HG03066 (cell line): ENCODE data around the gene SOX3.

Source experiments
- ATAC-seq: cut with Tn5 transposase; IDR thresholded peaks from one replicate; pipeline ENCODE4 v1.9.1; 2021; ENCODE audit warnings: low read depth; ENCODE audit not compliant: unreplicated experiment

The SOX3 gene

GRCh38 chrX:140504371-140505324, at the start of gene SOX3:
Gene SOX3 (minus strand): TSS chrX:140505069. CDS start chrX:140505060, 9 bp downstream.
- no peak for ATAC-seq

GRCh38 chrX:140548985-140549384, 44.1 kb upstream of the SOX3 start:
- no peak for ATAC-seq

GRCh38 chrX:140526171-140526570, 21.3 kb upstream of the SOX3 start:
- ATAC-seq: no peak

DNA sequence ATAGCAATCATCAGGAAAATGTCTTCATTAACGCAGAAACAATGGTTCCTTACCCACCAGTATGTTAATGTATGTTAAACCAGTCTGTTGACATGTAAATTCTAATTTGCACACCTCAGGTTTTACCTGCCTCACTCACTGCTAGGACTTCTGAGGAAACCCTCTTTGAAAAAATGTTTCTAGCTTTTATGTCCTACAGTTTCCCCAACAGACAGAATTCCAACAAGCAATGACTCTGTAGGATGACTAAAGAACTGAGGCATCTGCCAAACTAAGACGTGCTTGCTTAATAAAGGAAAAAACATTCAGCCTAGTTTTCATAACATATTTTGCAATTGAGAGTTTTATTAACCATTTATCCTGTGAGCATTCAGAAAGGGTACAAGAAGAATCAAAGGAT, 20.6 kb upstream of the SOX3 start:
- no peak for ATAC-seq

DNA sequence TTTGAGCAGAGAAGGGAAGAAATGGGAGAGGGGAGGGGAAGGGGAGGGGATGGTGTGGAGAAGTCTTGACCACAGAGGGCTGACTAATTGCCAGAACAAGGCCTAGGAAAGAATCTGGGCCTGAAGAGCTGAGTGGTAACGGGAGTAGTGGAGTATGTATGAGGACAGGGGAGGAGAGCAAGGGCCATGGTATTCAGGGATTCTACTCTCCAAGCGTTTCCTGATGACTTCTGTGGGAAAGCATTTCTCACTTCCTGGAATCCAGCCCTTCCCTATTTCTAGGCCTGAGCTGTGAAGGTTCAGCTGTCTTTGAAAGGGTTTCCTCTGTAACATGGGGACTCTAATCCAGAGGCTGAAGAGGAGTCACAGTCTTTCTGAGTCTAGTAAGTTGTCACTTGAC, 19.7 kb upstream of the SOX3 start:
- ATAC-seq: no peak

GRCh38 chrX:140521393-140521792, 16.5 kb upstream of the SOX3 start:
- no peak for ATAC-seq

DNA sequence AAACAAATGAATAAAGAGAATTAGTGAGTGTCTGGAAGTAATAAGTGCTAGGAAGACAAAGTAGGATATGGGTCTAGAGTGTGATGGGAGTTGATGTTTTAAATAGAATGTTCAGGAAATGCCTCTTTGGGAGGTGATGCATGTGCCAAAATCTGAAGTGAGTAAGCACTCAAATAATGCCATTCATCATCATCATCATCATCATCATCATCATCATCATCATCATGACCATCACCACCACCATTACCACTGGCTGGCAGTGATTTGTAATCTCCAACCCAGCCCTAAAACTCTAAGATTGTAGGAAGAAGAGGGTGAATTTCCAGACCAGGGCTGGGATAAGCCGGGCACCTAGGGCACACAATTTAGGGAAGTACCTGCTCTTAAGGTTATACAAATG, 9.7 kb upstream of the SOX3 start:
- ATAC-seq: no peak

DNA sequence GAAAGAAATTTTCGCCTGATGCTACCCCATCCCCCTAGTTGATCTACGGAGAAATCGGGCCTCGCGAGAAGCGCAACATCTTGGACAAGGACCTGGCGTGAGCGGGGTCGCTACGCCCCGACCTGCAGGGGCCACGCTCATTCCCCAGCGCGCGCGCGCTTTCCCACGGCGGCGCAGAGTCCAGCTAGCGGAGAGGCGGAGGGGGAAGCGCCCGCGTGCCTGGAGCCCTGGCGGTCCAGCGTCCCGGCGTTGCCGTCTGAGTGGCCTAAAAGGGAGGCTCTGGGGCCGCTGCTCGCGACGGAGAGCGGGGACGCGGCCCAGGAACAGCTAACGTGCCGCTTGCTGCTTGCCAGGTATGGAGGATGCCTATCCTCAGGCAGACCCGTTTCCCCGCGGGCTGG, 6.0 kb upstream of the SOX3 start:
- ATAC-seq: no peak

DNA sequence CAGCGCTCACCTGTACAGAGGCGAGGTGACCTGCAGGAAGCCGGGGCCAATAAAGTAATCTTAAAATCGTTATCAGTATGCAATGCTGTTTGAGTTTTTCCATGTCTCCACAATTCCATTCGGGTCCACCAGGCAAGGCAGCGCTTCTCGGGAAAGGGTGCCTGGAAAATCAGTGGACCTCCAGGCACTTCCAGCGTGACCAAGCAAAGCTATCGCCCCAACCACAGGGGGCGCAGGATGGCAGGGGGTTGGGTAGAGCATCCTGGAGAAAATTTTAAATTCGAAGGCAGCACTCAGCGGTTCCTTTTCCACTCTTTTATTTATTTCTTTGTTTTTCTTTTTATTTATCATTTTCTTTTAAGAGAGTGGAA, 5.4 kb upstream of the SOX3 start:
- ATAC-seq: no peak

DNA sequence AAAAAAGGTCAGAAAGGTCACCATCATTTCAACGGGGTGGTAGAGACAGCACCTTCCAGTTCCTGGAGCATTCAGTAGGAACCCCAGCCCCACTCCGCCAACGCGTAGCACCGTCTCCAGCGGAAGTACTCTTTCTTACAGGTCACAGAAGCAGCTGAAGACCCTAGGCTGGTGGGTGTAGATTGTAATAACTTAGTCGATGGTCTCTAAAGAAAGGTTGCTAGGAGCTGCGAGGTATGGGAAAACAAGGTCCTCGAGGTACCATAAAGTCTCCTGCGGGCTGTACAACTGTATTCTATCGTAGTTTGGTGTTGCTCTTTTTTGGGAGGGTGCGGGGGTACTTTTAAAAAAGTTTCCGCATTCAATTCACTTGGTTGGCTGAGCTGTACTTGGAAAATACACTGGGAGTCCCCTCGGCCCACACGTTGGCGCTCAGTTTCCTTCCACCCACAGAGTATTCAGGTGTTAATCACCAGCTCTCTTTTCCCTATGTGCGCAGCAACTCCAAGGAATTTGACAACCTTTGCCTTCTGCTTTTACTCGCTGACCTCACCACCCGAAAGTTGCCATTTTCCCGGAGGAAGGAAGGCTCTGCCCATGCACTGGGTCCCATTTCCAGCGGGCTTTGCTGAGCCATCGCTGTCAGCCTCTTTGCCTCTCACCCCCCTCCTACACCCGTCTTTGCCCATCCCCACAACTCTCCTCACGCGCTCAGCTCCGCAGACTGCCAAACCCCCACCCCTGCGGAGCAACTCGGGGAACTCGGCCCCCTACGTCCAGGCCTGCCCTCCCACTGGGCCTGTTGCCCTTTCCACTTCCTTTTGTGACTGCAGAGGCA, 4.8 kb upstream of the SOX3 start:
- ATAC-seq: no peak

GRCh38 chrX:140508958-140509357, 4.1 kb upstream of the SOX3 start:
- ATAC-seq: no peak

GRCh38 chrX:140507982-140508305, 3.1 kb upstream of the SOX3 start:
- no peak for ATAC-seq

- ATAC-seq: no peak
These were observed 2.5 kb upstream of the SOX3 start for GRCh38 chrX:140507223-140507981.

- no peak for ATAC-seq
These were observed 810 bp upstream of the SOX3 start for GRCh38 chrX:140505421-140506337.

- no peak for ATAC-seq
These were observed 1.0 kb downstream of the SOX3 start for GRCh38 chrX:140503714-140504351.

DNA sequence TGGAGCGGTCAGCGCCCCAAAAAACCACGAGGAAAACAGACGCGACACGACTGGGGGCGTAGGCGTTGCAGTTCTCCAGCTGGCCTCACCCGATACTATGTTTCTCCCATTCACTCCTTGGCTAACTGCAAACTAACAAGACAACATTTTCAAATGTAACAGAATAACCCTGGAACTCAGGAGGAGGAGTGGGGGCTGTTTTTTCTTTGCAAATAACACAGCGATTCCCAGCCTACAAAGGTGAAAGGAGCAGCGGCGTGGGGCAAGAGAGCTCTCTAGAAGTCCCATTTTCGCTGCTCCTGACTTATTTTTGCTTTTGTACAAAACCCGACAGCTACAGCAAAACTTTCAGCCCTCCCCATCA, 1.6 kb downstream of the SOX3 start:
- no peak for ATAC-seq

GRCh38 chrX:140502491-140503237, 2.2 kb downstream of the SOX3 start:
- ATAC-seq: no peak

DNA sequence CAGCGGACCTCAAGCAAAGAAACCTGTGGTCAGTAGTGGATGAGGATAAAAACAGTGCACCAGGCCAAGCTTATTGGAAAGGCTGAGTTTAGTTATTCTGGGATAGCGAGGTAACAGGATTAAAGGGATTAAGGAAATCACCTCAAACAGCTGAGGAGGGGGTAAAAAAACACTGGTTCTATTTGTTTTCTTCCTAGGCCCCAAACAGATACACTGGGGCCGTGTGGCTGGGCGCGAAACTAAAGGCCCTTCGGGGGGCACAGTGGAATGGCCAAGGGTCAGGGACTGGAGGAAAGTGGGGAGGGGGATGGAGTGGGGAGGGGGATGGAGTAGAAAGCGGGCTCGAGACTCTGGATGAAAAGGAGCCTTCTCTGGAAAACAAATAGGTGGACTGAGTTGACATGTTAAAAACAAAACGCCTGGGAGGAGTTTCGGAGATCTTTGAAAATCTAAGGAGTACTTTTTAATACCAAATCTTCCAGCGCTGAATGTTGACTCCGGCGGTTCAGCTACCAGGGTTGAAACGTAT, 2.9 kb downstream of the SOX3 start:
- no peak for ATAC-seq

DNA sequence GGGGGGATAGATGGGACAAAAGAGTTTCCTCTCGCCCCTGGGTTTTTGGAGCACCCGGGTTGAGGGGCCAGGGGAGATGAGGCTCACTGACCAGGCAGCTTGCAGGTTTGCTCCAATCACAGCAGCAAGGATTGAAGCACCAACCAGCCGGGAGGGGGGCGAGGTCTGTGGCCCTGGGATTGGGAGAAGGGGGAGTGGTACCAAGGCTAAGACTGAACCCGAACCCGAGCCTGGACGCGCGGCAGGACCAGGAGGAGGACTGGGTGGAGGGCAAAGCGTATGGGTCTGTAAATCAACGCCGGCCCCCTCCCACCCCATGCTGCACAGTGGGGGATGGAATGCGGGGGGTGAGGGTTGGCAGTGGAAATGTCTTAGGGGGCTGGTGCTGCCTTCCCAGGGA, 3.5 kb downstream of the SOX3 start:
- ATAC-seq: no peak
